ENCODE results near the gene KIRREL3.

- no peak for TF ChIP-seq EP300 (IDR thresholded peaks at IDR 0.05)
- TF ChIP-seq CTCF (IDR thresholded peaks at IDR 0.05) = no peak
- TF ChIP-seq RCOR1 (IDR thresholded peaks at IDR 0.05; ENCODE audit: low read depth, low read length) = no peak
- no peak for TF ChIP-seq POLR2A (IDR thresholded peaks at IDR 0.05; ENCODE audit: low read length)
- TF ChIP-seq RFX5 (IDR thresholded peaks at IDR 0.05) = no peak
- TF ChIP-seq EHMT2 (IDR thresholded peaks at IDR 0.05; ENCODE audit: low read depth) = no peak
- TF ChIP-seq JUNB (IDR thresholded peaks at IDR 0.05) = no peak
- no peak for TF ChIP-seq MYC (IDR thresholded peaks at IDR 0.05; ENCODE audit: borderline replicate concordance, low read length)
These were observed 249.3 kb downstream of the KIRREL3 start for GRCh38 chr11:126751242-126751641.

All from A549 (cell line).